GM18861 (cell line): ENCODE results near the gene KRT40.
"Not testable (repeated sequence)": the region's sequence is repeated elsewhere in the genome, so short reads cannot be mapped to it uniquely, and the experiment has no call there.

Source experiments
- ATAC-seq: cut with Tn5 transposase; IDR thresholded peaks from one replicate; pipeline ENCODE4 v1.9.1; 2021; ENCODE audit not compliant: unreplicated experiment

Gene KRT40

GRCh38 chr17:40984226-40984625 lies at the start of gene KRT40:
TSS of gene KRT40 (minus strand) at chr17:40984326. CDS start at chr17:40984273, 53 bp downstream.
- no peak for ATAC-seq

- no peak for ATAC-seq
Observed at GRCh38 chr17:41029633-41030245, 45.6 kb upstream of the KRT40 start, which contains the start of gene KRTAP1-4. TSS of gene KRTAP1-4 (minus strand) at chr17:41030195. CDS start at chr17:41030078, 117 bp downstream.

- ATAC-seq = no peak
Observed at GRCh38 chr17:41026715-41027471, 42.8 kb upstream of the KRT40 start, which contains the start of gene KRTAP1-5. TSS of gene KRTAP1-5 (minus strand) at chr17:41027208. CDS start at chr17:41027155, 53 bp downstream.

DNA sequence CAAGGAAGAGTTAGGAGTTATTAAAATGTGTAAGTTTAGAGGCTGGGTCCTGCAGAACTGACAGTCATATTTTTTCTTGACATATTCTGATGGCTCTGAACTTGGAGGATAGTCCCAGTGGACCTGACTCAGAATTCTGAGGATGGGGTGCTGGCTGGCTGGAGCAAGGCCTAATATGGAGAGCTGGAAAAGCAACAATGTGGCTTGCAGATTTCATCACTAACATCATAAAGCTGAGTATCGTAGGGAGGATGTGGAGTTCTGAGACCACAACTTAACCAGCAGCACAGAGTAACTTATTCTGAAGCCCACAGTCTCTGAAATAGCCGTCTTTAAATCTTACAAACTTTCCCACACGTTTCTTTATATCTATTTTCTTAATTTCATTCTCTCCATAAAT lies 40.6 kb upstream of the KRT40 start:
- ATAC-seq = no peak

- ATAC-seq = no peak
Observed at GRCh38 chr17:41020336-41020735, 36.2 kb upstream of the KRT40 start.

GRCh38 chr17:41019415-41019814 lies 35.3 kb upstream of the KRT40 start:
- ATAC-seq = no peak

- no peak for ATAC-seq
Observed at GRCh38 chr17:41018541-41018940, 34.4 kb upstream of the KRT40 start.

DNA sequence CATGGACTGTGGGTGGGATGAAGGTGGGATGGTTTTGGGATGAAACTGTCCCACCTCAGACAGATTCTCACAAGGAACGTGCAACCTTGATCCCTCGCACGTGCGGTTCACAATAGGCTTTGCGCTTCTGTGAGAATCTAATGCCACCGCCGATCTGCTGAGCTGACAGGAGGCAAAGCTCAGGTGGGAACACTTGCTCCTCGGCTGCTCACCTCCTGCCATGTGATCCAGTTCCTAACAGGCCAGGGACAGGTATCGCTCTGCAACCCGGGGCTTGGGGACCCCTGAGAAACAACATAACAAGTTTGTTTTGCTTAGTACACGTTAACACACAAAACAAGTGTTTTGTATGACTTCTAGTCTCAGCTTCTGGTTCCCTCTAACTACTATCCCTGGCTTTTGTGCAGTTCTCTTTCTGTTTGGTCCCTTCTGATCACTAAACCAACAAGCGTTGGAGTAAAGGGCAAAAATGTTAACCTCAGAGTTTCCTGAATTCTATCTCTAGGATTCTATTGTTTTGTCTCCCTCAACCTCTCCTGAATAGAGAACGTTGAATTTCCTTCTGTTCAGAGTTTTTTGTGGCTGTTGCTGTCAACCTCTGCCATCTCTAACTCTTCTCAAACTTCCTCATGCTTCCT lies 32.6 kb upstream of the KRT40 start:
- no peak for ATAC-seq

GRCh38 chr17:41015454-41015853 lies 31.3 kb upstream of the KRT40 start:
- ATAC-seq = no peak

DNA sequence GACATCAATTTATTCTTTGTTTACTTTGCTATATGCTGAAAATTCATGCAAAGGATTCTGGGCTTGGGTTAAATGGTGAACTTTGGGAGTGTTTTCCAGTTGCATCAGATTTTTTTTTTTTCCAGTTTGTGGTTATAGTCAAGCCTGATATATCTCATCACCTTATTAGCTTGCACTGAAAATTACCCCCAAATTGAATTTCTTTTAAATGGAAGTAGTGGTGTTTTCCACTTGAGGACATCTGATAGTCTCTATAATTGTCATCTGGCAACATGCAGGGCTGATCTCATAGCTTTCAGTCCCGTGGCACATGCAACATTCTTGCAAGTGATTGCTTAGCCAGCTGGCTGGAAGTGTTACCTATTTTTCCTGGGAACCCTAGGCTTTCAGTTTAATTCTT lies 29.5 kb upstream of the KRT40 start:
- no peak for ATAC-seq

- ATAC-seq = no peak
Observed at GRCh38 chr17:41013181-41013580, 29.1 kb upstream of the KRT40 start.

- no peak for ATAC-seq
Observed at GRCh38 chr17:41012326-41013120, 28.4 kb upstream of the KRT40 start.

GRCh38 chr17:41010441-41010840 lies 26.3 kb upstream of the KRT40 start:
- no peak for ATAC-seq

DNA sequence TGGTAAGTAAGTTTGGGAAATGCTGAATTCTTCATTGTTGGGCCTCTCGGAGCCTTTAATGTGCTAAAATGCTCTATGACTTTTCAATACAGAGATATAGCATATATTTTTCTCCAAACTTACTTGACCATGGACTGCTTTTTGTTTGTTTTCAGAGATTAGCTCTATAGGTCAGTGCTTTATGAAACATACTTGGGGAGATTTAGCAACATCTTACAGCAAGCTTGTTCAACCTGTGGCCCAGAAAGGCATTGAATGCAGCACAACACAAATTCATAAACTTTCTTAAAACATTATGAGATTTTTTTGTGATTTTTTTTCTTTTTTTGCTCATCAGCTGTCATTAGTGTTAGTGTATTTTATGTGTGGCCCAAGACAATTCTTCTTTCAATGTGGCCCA lies 25.8 kb upstream of the KRT40 start:
- ATAC-seq = no peak

DNA sequence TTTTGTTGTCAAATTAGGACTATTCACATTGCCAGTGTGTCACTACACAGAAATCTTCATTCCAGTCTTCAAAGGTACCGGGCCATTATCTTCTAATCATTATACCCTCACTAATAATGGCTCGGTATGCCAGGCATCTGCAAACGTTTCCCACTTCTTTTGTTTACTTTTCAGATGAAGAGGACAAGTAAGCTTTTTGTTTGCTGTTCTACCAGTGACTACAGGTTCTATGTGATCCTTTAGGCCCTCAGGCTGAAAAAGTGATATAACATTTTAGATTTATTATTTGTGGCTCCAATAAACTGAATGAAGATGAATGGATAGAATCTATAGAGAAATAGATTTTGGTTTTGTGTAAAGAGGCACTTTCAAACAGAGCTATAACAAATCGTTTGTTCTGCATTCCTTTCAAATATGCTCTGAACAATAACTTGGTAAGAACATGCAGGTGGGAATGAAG lies 25.2 kb upstream of the KRT40 start:
- no peak for ATAC-seq

DNA sequence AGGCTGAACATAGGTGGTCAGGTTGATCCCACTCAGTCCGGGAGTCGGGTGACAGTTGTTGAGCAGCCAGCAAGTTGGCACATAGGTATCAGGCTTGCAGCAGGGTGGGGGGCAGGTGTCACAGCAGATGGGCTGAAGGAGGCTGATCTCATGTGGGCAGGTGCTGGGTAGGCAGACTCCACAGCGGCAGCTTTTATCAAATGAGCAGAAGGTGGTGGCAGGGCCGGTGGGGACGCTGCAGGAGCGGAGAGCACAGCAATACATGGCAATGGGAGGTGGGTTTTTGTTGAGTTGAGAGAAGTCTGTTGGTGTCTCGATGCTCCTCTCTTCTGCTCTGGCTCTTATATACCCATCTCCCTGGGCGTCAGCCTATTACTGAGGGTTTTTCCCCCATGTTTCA lies 24.7 kb upstream of the KRT40 start, which contains the start of gene KRTAP3-1:
Gene KRTAP3-1 (minus strand): TSS at position 318 of the 400 bp plus-strand sequence. CDS start 54 bp downstream, at position 264.
- ATAC-seq = no peak

GRCh38 chr17:41004397-41004796 lies 20.3 kb upstream of the KRT40 start:
- no peak for ATAC-seq

- no peak for ATAC-seq
Observed at GRCh38 chr17:41003926-41004325, 19.8 kb upstream of the KRT40 start.

DNA sequence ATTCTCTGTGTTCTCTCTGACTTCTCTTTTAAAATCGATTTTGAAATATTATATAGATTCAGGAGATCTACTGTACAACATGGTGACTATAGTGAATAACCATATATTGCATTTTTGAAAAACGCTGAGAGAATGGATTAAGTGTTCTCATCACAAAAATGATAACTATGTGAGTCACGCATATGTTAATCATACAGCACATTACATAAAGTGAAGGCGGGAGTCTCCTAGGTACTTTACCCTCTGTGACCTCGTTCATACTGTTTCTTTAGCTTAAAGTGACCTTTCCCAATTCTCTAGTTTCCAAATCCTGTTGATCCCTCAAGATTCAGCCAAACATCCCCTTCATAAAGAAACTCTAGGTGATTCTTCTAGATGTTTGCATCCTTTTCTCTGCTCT lies 18.7 kb upstream of the KRT40 start:
- ATAC-seq = no peak

- no peak for ATAC-seq
Observed at GRCh38 chr17:41001795-41002194, 17.7 kb upstream of the KRT40 start.

DNA sequence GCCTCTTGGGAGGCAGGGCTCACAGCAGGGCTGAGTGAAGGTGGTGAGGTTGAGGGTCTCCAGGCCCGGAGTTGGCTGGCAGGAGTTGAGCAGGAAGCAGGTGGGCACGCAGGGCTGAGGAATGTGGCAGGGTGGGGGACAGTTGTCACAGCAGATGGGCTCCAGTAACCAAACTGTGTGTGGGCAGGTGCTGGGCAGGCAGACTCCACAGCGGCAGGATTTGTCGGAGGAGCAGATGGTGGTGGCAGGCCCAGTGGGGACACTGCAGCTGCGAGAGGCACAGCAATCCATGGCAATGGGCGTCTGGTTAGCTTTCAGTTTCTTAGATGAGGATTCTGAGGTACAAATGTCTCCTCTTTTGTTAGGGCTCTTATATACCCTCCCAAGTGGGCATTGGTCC lies 15.4 kb upstream of the KRT40 start, which contains the start of gene KRTAP3-2:
Gene KRTAP3-2 (minus strand): TSS at position 344 of the 400 bp plus-strand sequence. CDS start 53 bp downstream, at position 291.
- ATAC-seq = not testable (repeated sequence)
